PC-9 (cell line): ENCODE measurements around the gene CCDC80. TPM values are rescaled to one million over a fixed set of nuclear protein-coding genes. Genes with fewer than 3 reads are reported as not detected.

Experiments used
- BruUV-seq: library from RNA; stranded (reverse); fragments of 400-500 nt; replicated peaks from 2 replicates; lab custom pipeline; 2021; lab: Mats Ljungman, UMichigan
- CTCF ChIA-PET: fragments of 300-600 bp; sonication (Branson Sonifier 250); formaldehyde crosslinking; loops from one replicate; lab custom pipeline; 2022; ENCODE audit warnings: antibody characterized with exemption; lab: Charles Lee
- POLR2A ChIA-PET: fragments of 300-600 bp; sonication (Branson Sonifier 250); formaldehyde crosslinking; loops from one replicate; lab custom pipeline; 2022; ENCODE audit warnings: antibody characterized with exemption; ENCODE audit not compliant: unreplicated experiment; lab: Charles Lee
- DNase-seq, 2 experiments: peaks; one replicate each; pipeline versions ENCODE4 v3.0.0 to v3.0.0-alpha.2; 2015 to 2022; ENCODE audit warnings: mixed read lengths in 1 of 2
- H2AFZ ChIP-seq: fragments of 200-600 bp; sonication (generic); 2 replicates; pipeline ENCODE4 v1.8.1; 2017; ENCODE audit warnings: antibody characterized with exemption
- H3F3A ChIP-seq: fragments of 200-600 bp; sonication (generic); 2 replicates; pipeline ENCODE4 v1.8.1; 2017; ENCODE audit warnings: antibody characterized with exemption, mild to moderate bottlenecking, low read depth; ENCODE audit not compliant: insufficient read depth
- H3K27ac ChIP-seq: fragments of 200-600 bp; sonication (generic); 2 replicates; pipeline ENCODE4 v1.6.1; 2016; ENCODE audit warnings: mixed run types
- H3K27me3 ChIP-seq: fragments of 200-600 bp; sonication (generic); 2 replicates; pipeline ENCODE4 v1.6.1; 2016; ENCODE audit warnings: low read depth, mixed run types; ENCODE audit not compliant: insufficient read depth
- H3K36me3 ChIP-seq: fragments of 200-600 bp; sonication (generic); 2 replicates; pipeline ENCODE4 v1.6.1; 2016; ENCODE audit warnings: low read depth, mixed run types
- H3K4me1 ChIP-seq: fragments of 200-600 bp; sonication (generic); replicated peaks from 2 replicates; pipeline ENCODE4 v1.6.1; 2016; ENCODE audit warnings: mixed run types; ENCODE audit not compliant: insufficient read depth
- H3K4me2 ChIP-seq: fragments of 200-600 bp; sonication (generic); 2 replicates; pipeline ENCODE4 v1.6.1; 2017; ENCODE audit warnings: mixed run types
- H3K4me3 ChIP-seq: fragments of 200-600 bp; sonication (generic); 2 replicates; pipeline ENCODE4 v1.6.1; 2016; ENCODE audit warnings: mixed run types
- H3K79me2 ChIP-seq: fragments of 200-600 bp; sonication (generic); 2 replicates; pipeline ENCODE4 v1.6.1; 2017; ENCODE audit warnings: low read depth, mixed run types
- H3K9me2 ChIP-seq: fragments of 200-600 bp; sonication (generic); 2 replicates; pipeline ENCODE4 v1.8.1; 2017; ENCODE audit warnings: mild to moderate bottlenecking; ENCODE audit not compliant: insufficient read depth
- H3K9me3 ChIP-seq: fragments of 200-600 bp; sonication (generic); 2 replicates; pipeline ENCODE4 v1.8.1; 2016; ENCODE audit warnings: low read depth; ENCODE audit not compliant: insufficient read depth
- H4K20me1 ChIP-seq: fragments of 200-600 bp; sonication (generic); 2 replicates; pipeline ENCODE4 v1.8.1; 2017; ENCODE audit not compliant: insufficient read depth
- CTCF ChIP-seq: fragments of 200-600 bp; sonication (generic); conservative IDR thresholded peaks from 2 replicates; pipeline ENCODE4 v1.6.1; 2017; ENCODE audit warnings: mixed run types, antibody characterized with exemption, mild to moderate bottlenecking, moderate library complexity
- EZH2 ChIP-seq: fragments of 200-600 bp; sonication (generic); IDR thresholded peaks from 2 replicates; pipeline ENCODE4 v1.8.0; 2017; ENCODE audit warnings: antibody characterized with exemption, low read depth
- intact Hi-C: fragments of 100-400 bp; cut with micrococcal nuclease; formaldehyde crosslinking; loops from one replicate; pipeline ENCODE4 v1.10.0; 2022; ENCODE audit not compliant: unreplicated experiment
- total RNA-seq: library from RNA; stranded (reverse); gene quantifications from 2 replicates; pipeline ENCODE4 v1.2.3, GENCODE V29; 2021

Gene CCDC80
- total RNA-seq, 1 experiment from 2014 or later = 162 TPM

GRCh38 chr3:112611752-112612515 is 29.0 kb downstream of the CCDC80 start:
- intact Hi-C loops = no loop called here
- Histone ChIP-seq H3K79me2 (no peaks in the 10 kb centered on the region), H3F3A (no peaks in the 10 kb centered on the region), H3K4me1 (no peaks in the 10 kb centered on the region), H3K36me3 (no peaks in the 10 kb centered on the region), H3K27me3 (no peaks in the 10 kb centered on the region), H2AFZ (no peak overlapping the region), H3K27ac (no peak overlapping the region), H4K20me1 (no peaks in the 10 kb centered on the region), H3K4me2 (no peak overlapping the region), H3K9me3 (no peaks in the 10 kb centered on the region), H3K4me3 (no peak overlapping the region), H3K9me2 (no peaks in the 10 kb centered on the region)
- no TSS peak for BruUV-seq
- CTCF ChIA-PET = interaction anchor here (0.6 kb wide), 1 partner anchor 714 kb away, joined by 3 read pairs; no protein-coding TSS in a partner anchor
- DNase-seq = no peak
- TF ChIP-seq EZH2 (no peak), CTCF (no peak)
- POLR2A ChIA-PET = interaction anchor here (0.6 kb wide), 2 partner anchors 252 to 921 kb away, joined by 4 read pairs; no protein-coding TSS in a partner anchor

- intact Hi-C loops = no loop called here
- Histone ChIP-seq H3K4me1 (peaks cover 1% of the 10 kb centered on the region; the same call in 1 of the 2 replicates), H3K27ac (no peak overlapping the region), H3K4me2 (no peak overlapping the region), H3F3A (no peaks in the 10 kb centered on the region), H3K9me3 (no peaks in the 10 kb centered on the region), H3K27me3 (no peaks in the 10 kb centered on the region), H2AFZ (no peak overlapping the region), H3K36me3 (no peaks in the 10 kb centered on the region), H3K9me2 (no peaks in the 10 kb centered on the region), H3K4me3 (no peak overlapping the region), H4K20me1 (no peaks in the 10 kb centered on the region), H3K79me2 (no peaks in the 10 kb centered on the region)
- BruUV-seq = no TSS peak
- POLR2A ChIA-PET = no interaction called here
- CTCF ChIA-PET = interaction anchor here (0.7 kb wide), 1 partner anchor 32 kb away, joined by 5 read pairs; no protein-coding TSS in a partner anchor
- DNase-seq = no peak
- TF ChIP-seq CTCF (no peak), EZH2 (no peak)
These were observed 30.8 kb downstream of the CCDC80 start for GRCh38 chr3:112610121-112610520.

- H3K27me3 ChIP-seq = no peaks in the 10 kb centered on the region
- no peaks in the 10 kb centered on the region for H3F3A ChIP-seq
- ChIA-PET POLR2A (interaction anchor here (0.8 kb wide), 1 partner anchor 191 kb away, joined by 10 read pairs; no protein-coding TSS in a partner anchor), CTCF (no interaction called here)
- H3K4me3 ChIP-seq = no peak overlapping the region
- no peak overlapping the region for H2AFZ ChIP-seq
- H3K9me2 ChIP-seq = no peaks in the 10 kb centered on the region
- H3K9me3 ChIP-seq = no peaks in the 10 kb centered on the region
- no peak overlapping the region for H3K4me2 ChIP-seq
- intact Hi-C loops = no loop called here
- no peak for DNase-seq
- H4K20me1 ChIP-seq = no peaks in the 10 kb centered on the region
- TF ChIP-seq CTCF = no peak
- BruUV-seq = no TSS peak
- H3K27ac ChIP-seq = no peak overlapping the region
- no peaks in the 10 kb centered on the region for H3K79me2 ChIP-seq
- H3K4me1 ChIP-seq = peaks cover 10% of the 10 kb centered on the region; the same call in 1 of the 2 replicates
- no peaks in the 10 kb centered on the region for H3K36me3 ChIP-seq
These were observed 33.1 kb downstream of the CCDC80 start for GRCh38 chr3:112607863-112608262.
